PC-9 (cell line): Measurements from ENCODE around the gene ARHGAP10. TPM values are rescaled to one million over a fixed set of nuclear protein-coding genes. Genes with fewer than 3 reads are reported as not detected.

ENCODE experiments used
- BruUV-seq: library from RNA; stranded (reverse); fragments of 400-500 nt; replicated peaks from 2 replicates; lab custom pipeline; 2021; lab: Mats Ljungman, UMichigan
- CTCF ChIA-PET: fragments of 300-600 bp; sonication (Branson Sonifier 250); formaldehyde crosslinking; loops from one replicate; lab custom pipeline; 2022; ENCODE audit warnings: antibody characterized with exemption; lab: Charles Lee
- POLR2A ChIA-PET: fragments of 300-600 bp; sonication (Branson Sonifier 250); formaldehyde crosslinking; loops from one replicate; lab custom pipeline; 2022; ENCODE audit warnings: antibody characterized with exemption; ENCODE audit not compliant: unreplicated experiment; lab: Charles Lee
- DNase-seq, 2 experiments: peaks; one replicate each; pipeline versions ENCODE4 v3.0.0 to v3.0.0-alpha.2; 2015 to 2022; ENCODE audit warnings: mixed read lengths in 1 of 2
- H2AFZ ChIP-seq: fragments of 200-600 bp; sonication (generic); 2 replicates; pipeline ENCODE4 v1.8.1; 2017; ENCODE audit warnings: antibody characterized with exemption
- H3F3A ChIP-seq: fragments of 200-600 bp; sonication (generic); 2 replicates; pipeline ENCODE4 v1.8.1; 2017; ENCODE audit warnings: antibody characterized with exemption, mild to moderate bottlenecking, low read depth; ENCODE audit not compliant: insufficient read depth
- H3K27ac ChIP-seq: fragments of 200-600 bp; sonication (generic); 2 replicates; pipeline ENCODE4 v1.6.1; 2016; ENCODE audit warnings: mixed run types
- H3K27me3 ChIP-seq: fragments of 200-600 bp; sonication (generic); 2 replicates; pipeline ENCODE4 v1.6.1; 2016; ENCODE audit warnings: low read depth, mixed run types; ENCODE audit not compliant: insufficient read depth
- H3K36me3 ChIP-seq: fragments of 200-600 bp; sonication (generic); 2 replicates; pipeline ENCODE4 v1.6.1; 2016; ENCODE audit warnings: low read depth, mixed run types
- H3K4me1 ChIP-seq: fragments of 200-600 bp; sonication (generic); replicated peaks from 2 replicates; pipeline ENCODE4 v1.6.1; 2016; ENCODE audit warnings: mixed run types; ENCODE audit not compliant: insufficient read depth
- H3K4me2 ChIP-seq: fragments of 200-600 bp; sonication (generic); 2 replicates; pipeline ENCODE4 v1.6.1; 2017; ENCODE audit warnings: mixed run types
- H3K4me3 ChIP-seq: fragments of 200-600 bp; sonication (generic); 2 replicates; pipeline ENCODE4 v1.6.1; 2016; ENCODE audit warnings: mixed run types
- H3K79me2 ChIP-seq: fragments of 200-600 bp; sonication (generic); 2 replicates; pipeline ENCODE4 v1.6.1; 2017; ENCODE audit warnings: low read depth, mixed run types
- H3K9me2 ChIP-seq: fragments of 200-600 bp; sonication (generic); 2 replicates; pipeline ENCODE4 v1.8.1; 2017; ENCODE audit warnings: mild to moderate bottlenecking; ENCODE audit not compliant: insufficient read depth
- H3K9me3 ChIP-seq: fragments of 200-600 bp; sonication (generic); 2 replicates; pipeline ENCODE4 v1.8.1; 2016; ENCODE audit warnings: low read depth; ENCODE audit not compliant: insufficient read depth
- H4K20me1 ChIP-seq: fragments of 200-600 bp; sonication (generic); 2 replicates; pipeline ENCODE4 v1.8.1; 2017; ENCODE audit not compliant: insufficient read depth
- EZH2 ChIP-seq: fragments of 200-600 bp; sonication (generic); IDR thresholded peaks from 2 replicates; pipeline ENCODE4 v1.8.0; 2017; ENCODE audit warnings: antibody characterized with exemption, low read depth
- intact Hi-C: fragments of 100-400 bp; cut with micrococcal nuclease; formaldehyde crosslinking; loops from one replicate; pipeline ENCODE4 v1.10.0; 2022; ENCODE audit not compliant: unreplicated experiment
- total RNA-seq: library from RNA; stranded (reverse); gene quantifications from 2 replicates; pipeline ENCODE4 v1.2.3, GENCODE V29; 2021
- TF ChIP-seq, protein P1 (sequence below): fragments of 200-600 bp; sonication (generic); conservative IDR thresholded peaks from 2 replicates; pipeline ENCODE4 v1.6.1; 2017; ENCODE audit warnings: mixed run types, antibody characterized with exemption, mild to moderate bottlenecking, moderate library complexity

Gene ARHGAP10
- total RNA-seq, 1 experiment from 2014 or later, result 27.5 TPM

DNA sequence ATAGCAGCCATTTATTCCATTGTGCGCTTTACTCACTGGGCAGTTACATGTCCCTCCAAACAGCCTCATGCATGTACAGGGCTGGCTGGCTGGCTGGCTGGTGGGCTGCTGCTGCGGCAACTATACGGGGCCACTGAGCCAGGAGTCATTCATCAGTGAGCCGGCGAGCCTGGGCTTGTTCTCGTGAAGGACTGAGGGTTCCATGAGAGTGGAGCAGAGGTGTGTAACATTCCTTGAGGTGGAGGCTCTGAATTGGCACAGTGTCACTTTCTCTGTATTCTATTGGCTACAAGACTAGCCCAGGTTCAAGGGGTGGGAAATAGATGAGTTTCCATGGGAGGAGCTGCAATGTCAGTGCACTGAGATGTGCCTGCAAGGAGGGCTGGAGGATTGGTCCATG, 89.1 kb downstream of the ARHGAP10 start:
- Histone ChIP-seq H2AFZ (no peak overlapping the region), H3K36me3 (0 out of 2 replicates have a peak, but pooled peaks cover 4% of the 10 kb centered on the region), H3K4me3 (no peak overlapping the region), H3K4me1 (peaks cover 10% of the 10 kb centered on the region; the same call in 1 of the 2 replicates), H3F3A (no peaks in the 10 kb centered on the region; the same call in 1 of the 2 replicates), H3K9me3 (no peaks in the 10 kb centered on the region), H3K27ac (no peak overlapping the region), H4K20me1 (no peaks in the 10 kb centered on the region), H3K4me2 (no peak overlapping the region), H3K27me3 (no peaks in the 10 kb centered on the region), H3K79me2 (no peaks in the 10 kb centered on the region; the same call in 1 of the 2 replicates), H3K9me2 (no peaks in the 10 kb centered on the region)
- TF ChIP-seq EZH2, result no peak
- TF ChIP-seq, protein P1, sequence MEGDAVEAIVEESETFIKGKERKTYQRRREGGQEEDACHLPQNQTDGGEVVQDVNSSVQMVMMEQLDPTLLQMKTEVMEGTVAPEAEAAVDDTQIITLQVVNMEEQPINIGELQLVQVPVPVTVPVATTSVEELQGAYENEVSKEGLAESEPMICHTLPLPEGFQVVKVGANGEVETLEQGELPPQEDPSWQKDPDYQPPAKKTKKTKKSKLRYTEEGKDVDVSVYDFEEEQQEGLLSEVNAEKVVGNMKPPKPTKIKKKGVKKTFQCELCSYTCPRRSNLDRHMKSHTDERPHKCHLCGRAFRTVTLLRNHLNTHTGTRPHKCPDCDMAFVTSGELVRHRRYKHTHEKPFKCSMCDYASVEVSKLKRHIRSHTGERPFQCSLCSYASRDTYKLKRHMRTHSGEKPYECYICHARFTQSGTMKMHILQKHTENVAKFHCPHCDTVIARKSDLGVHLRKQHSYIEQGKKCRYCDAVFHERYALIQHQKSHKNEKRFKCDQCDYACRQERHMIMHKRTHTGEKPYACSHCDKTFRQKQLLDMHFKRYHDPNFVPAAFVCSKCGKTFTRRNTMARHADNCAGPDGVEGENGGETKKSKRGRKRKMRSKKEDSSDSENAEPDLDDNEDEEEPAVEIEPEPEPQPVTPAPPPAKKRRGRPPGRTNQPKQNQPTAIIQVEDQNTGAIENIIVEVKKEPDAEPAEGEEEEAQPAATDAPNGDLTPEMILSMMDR, result no peak
- POLR2A ChIA-PET, result no interaction called here
- no peak for DNase-seq
- CTCF ChIA-PET, result no interaction called here
- intact Hi-C loops, result no loop called here
- BruUV-seq, result no TSS peak

DNA sequence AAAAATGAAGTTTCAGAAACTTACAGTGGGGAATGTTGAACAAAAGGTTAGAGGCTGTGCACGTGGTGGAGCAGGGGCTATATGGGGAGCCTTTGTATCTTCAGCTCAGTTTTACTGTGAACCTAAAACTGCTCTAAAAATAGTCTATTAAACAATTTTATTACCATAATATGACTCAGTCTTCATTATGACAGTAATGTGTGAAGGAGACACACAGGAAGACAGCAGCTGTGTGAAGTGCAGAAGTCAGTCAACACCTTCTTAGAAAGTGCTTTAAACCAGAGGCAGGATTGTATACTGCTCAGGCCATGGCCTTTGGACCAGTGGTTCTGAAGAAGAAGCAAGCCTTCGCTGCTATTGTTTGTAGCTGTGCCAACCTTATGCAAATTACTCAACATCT, 89.7 kb downstream of the ARHGAP10 start:
- TF ChIP-seq, protein P1, result no peak
- no peak for TF ChIP-seq EZH2
- H3K4me3 ChIP-seq, result no peak overlapping the region
- H4K20me1 ChIP-seq, result no peaks in the 10 kb centered on the region
- 0 out of 2 replicates have a peak, but pooled peaks cover 4% of the 10 kb centered on the region for H3K36me3 ChIP-seq
- H3K27me3 ChIP-seq, result no peaks in the 10 kb centered on the region
- no peaks in the 10 kb centered on the region; the same call in 1 of the 2 replicates for H3K79me2 ChIP-seq
- CTCF ChIA-PET, result no interaction called here
- no peak for DNase-seq
- no peaks in the 10 kb centered on the region for H3K9me3 ChIP-seq
- H2AFZ ChIP-seq, result no peak overlapping the region
- H3K9me2 ChIP-seq, result no peaks in the 10 kb centered on the region
- H3K4me1 ChIP-seq, result peaks cover 10% of the 10 kb centered on the region; the same call in 1 of the 2 replicates
- no peak overlapping the region; the same call in 1 of the 2 replicates for H3K4me2 ChIP-seq
- no peaks in the 10 kb centered on the region; the same call in 1 of the 2 replicates for H3F3A ChIP-seq
- POLR2A ChIA-PET, result no interaction called here
- BruUV-seq, result no TSS peak
- no peak overlapping the region for H3K27ac ChIP-seq
- intact Hi-C loops, result no loop called here

DNA sequence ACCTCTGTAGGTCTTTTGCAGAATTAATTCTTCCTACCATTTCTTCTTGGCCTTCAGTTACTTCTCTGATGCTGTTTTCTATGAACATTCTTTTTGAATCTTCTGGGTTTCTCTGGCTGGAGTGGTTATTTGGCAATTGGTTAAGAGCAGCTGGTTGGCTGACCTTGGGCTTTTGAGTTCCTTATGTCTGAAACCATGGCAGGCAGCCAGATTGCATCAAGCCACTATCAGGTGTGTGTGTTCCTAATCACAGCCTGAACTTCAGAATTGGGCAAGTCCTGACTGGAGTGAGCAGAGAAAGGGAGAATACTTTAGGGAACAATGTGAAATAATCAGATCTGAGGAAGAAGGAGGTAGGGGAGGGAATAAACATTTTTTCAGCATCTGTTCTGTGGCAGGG, 90.2 kb downstream of the ARHGAP10 start:
- Histone ChIP-seq H3K4me3 (no peak overlapping the region), H3K27ac (no peak overlapping the region), H3K36me3 (0 out of 2 replicates have a peak, but pooled peaks cover 4% of the 10 kb centered on the region), H3K79me2 (no peaks in the 10 kb centered on the region; the same call in 1 of the 2 replicates), H3K4me1 (peaks cover 10% of the 10 kb centered on the region; the same call in 1 of the 2 replicates), H2AFZ (no peak overlapping the region), H3K4me2 (no peak overlapping the region; the same call in 1 of the 2 replicates), H3K9me3 (no peaks in the 10 kb centered on the region), H4K20me1 (no peaks in the 10 kb centered on the region), H3K27me3 (no peaks in the 10 kb centered on the region), H3K9me2 (no peaks in the 10 kb centered on the region), H3F3A (no peaks in the 10 kb centered on the region; the same call in 1 of the 2 replicates)
- BruUV-seq, result no TSS peak
- peak; percentile 37 to 54 for DNase-seq
- TF ChIP-seq EZH2, result no peak
- TF ChIP-seq, protein P1, result no peak
- intact Hi-C loops, result no loop called here
- CTCF ChIA-PET, result no interaction called here
- POLR2A ChIA-PET, result no interaction called here
